ENCODE results near the gene BEND4.
"Not testable (repeated sequence)": the region's sequence is repeated elsewhere in the genome, so short reads cannot be mapped to it uniquely, and the experiment has no call there.

BEND4 gene

GRCh38 chr4:42152507-42153504 lies at the start of gene BEND4:
Gene BEND4, minus strand, starts transcription at chr4:42152655. Its CDS starts 512 bp downstream, at chr4:42152143.
- Mint-ChIP-seq H3K9me3 (no peaks in the 10 kb centered on the region), H3K4me3 (peak within 1 kb of the TSS; percentile 98), H3K36me3 (peaks cover 3% of the 10 kb centered on the region), H3K27me3 (peaks cover 11% of the 10 kb centered on the region), H3K27ac (peak within 1 kb of the TSS; percentile 59), H3K4me1 (peaks cover 28% of the 10 kb centered on the region)
- peak; percentile 29 for ATAC-seq (ENCODE audit: low read depth)
- peak in 1 of 2 donors; percentile 36 for DNase-seq (ENCODE audit: low spot score in 2 of 2)

GRCh38 chr4:42197341-42197740 lies 44.9 kb upstream of the BEND4 start:
- peaks cover 2% of the 10 kb centered on the region for H3K36me3 Mint-ChIP-seq
- H3K4me1 Mint-ChIP-seq: no peaks in the 10 kb centered on the region
- H3K4me3 Mint-ChIP-seq: no peak overlapping the region
- ATAC-seq (ENCODE audit: low read depth) (no peak), DNase-seq (ENCODE audit: low spot score in 2 of 2) (no peak)
- H3K27me3 Mint-ChIP-seq: peaks cover 1% of the 10 kb centered on the region
- H3K27ac Mint-ChIP-seq: no peak overlapping the region
- H3K9me3 Mint-ChIP-seq: peaks cover 1% of the 10 kb centered on the region

GRCh38 chr4:42172921-42173320 lies 20.5 kb upstream of the BEND4 start:
- Mint-ChIP-seq H3K27ac (no peak overlapping the region), H3K27me3 (peaks cover 5% of the 10 kb centered on the region), H3K4me1 (no peaks in the 10 kb centered on the region), H3K36me3 (peaks cover 3% of the 10 kb centered on the region), H3K4me3 (no peak overlapping the region), H3K9me3 (peaks cover 2% of the 10 kb centered on the region)
- ATAC-seq (ENCODE audit: low read depth) (no peak), DNase-seq (ENCODE audit: low spot score in 2 of 2) (no peak)

GRCh38 chr4:42172128-42172790 lies 19.8 kb upstream of the BEND4 start:
- ATAC-seq (ENCODE audit: low read depth) (no peak), DNase-seq (ENCODE audit: low spot score in 2 of 2) (no peak)
- Mint-ChIP-seq H3K4me1 (peaks cover 3% of the 10 kb centered on the region), H3K27ac (no peak overlapping the region), H3K36me3 (no peaks in the 10 kb centered on the region), H3K4me3 (no peak overlapping the region), H3K9me3 (no peaks in the 10 kb centered on the region), H3K27me3 (peaks cover 5% of the 10 kb centered on the region)

- peaks cover 3% of the 10 kb centered on the region for H3K36me3 Mint-ChIP-seq
- peaks cover 5% of the 10 kb centered on the region for H3K27me3 Mint-ChIP-seq
- ATAC-seq (ENCODE audit: low read depth) (peak; percentile 96), DNase-seq (ENCODE audit: low spot score in 2 of 2) (no peak)
- peak overlapping the region; percentile 37 for H3K4me3 Mint-ChIP-seq
- H3K9me3 Mint-ChIP-seq: peaks cover 4% of the 10 kb centered on the region
- peaks cover 3% of the 10 kb centered on the region for H3K4me1 Mint-ChIP-seq
- no peak overlapping the region for H3K27ac Mint-ChIP-seq
These were observed 15.3 kb upstream of the BEND4 start for GRCh38 chr4:42167709-42168108.

GRCh38 chr4:42166186-42166585 lies 13.7 kb upstream of the BEND4 start:
- not testable (repeated sequence) for DNase-seq (ENCODE audit: low spot score in 2 of 2); H3K27ac Mint-ChIP-seq; H3K9me3 Mint-ChIP-seq; H3K36me3 Mint-ChIP-seq; H3K4me1 Mint-ChIP-seq; H3K4me3 Mint-ChIP-seq; ATAC-seq (ENCODE audit: low read depth); H3K27me3 Mint-ChIP-seq

- Mint-ChIP-seq H3K9me3 (peaks cover 4% of the 10 kb centered on the region), H3K27ac (no peak overlapping the region), H3K4me3 (no peak overlapping the region), H3K4me1 (no peaks in the 10 kb centered on the region), H3K36me3 (peaks cover 3% of the 10 kb centered on the region), H3K27me3 (no peaks in the 10 kb centered on the region)
- ATAC-seq (ENCODE audit: low read depth) (no peak), DNase-seq (ENCODE audit: low spot score in 2 of 2) (no peak)
These were observed 7.0 kb upstream of the BEND4 start for GRCh38 chr4:42159271-42160001.

GRCh38 chr4:42151568-42152506 lies 618 bp downstream of the BEND4 start:
- peaks cover 28% of the 10 kb centered on the region for H3K4me1 Mint-ChIP-seq
- ATAC-seq (ENCODE audit: low read depth) (peak; percentile 68), DNase-seq (ENCODE audit: low spot score in 2 of 2) (peak; percentile 56 to 67)
- peaks cover 11% of the 10 kb centered on the region for H3K27me3 Mint-ChIP-seq
- no peaks in the 10 kb centered on the region for H3K9me3 Mint-ChIP-seq
- H3K4me3 Mint-ChIP-seq: peak overlapping the region; percentile 98
- peaks cover 3% of the 10 kb centered on the region for H3K36me3 Mint-ChIP-seq
- H3K27ac Mint-ChIP-seq: peak overlapping the region; percentile 59

- peaks cover 3% of the 10 kb centered on the region for H3K36me3 Mint-ChIP-seq
- H3K4me3 Mint-ChIP-seq: peak overlapping the region; percentile 98
- peaks cover 28% of the 10 kb centered on the region for H3K4me1 Mint-ChIP-seq
- peak; percentile 37 to 43 for DNase-seq (ENCODE audit: low spot score in 2 of 2)
- H3K27me3 Mint-ChIP-seq: peaks cover 11% of the 10 kb centered on the region
- no peaks in the 10 kb centered on the region for H3K9me3 Mint-ChIP-seq
- peak overlapping the region; percentile 59 for H3K27ac Mint-ChIP-seq
- peak; percentile 59 for ATAC-seq (ENCODE audit: low read depth)
These were observed 1.5 kb downstream of the BEND4 start for GRCh38 chr4:42150653-42151567.

GRCh38 chr4:42149004-42149403 lies 3.5 kb downstream of the BEND4 start:
- DNase-seq (ENCODE audit: low spot score in 2 of 2): no peak
- H3K4me1 Mint-ChIP-seq: peaks cover 28% of the 10 kb centered on the region
- H3K36me3 Mint-ChIP-seq: peaks cover 3% of the 10 kb centered on the region
- peaks cover 11% of the 10 kb centered on the region for H3K27me3 Mint-ChIP-seq
- ATAC-seq (ENCODE audit: low read depth): no peak
- H3K27ac Mint-ChIP-seq: no peak overlapping the region
- H3K4me3 Mint-ChIP-seq: no peak overlapping the region
- no peaks in the 10 kb centered on the region for H3K9me3 Mint-ChIP-seq

- no peak for ATAC-seq (ENCODE audit: low read depth)
These were observed 4.0 kb downstream of the BEND4 start for GRCh38 chr4:42148425-42148824.

GRCh38 chr4:42144028-42144427 lies 8.4 kb downstream of the BEND4 start:
- H3K4me3 Mint-ChIP-seq: no peak overlapping the region
- peaks cover 2% of the 10 kb centered on the region for H3K36me3 Mint-ChIP-seq
- peaks cover 5% of the 10 kb centered on the region for H3K4me1 Mint-ChIP-seq

More at GRCh38 chr4:42148425-42148824, 4.0 kb downstream of the BEND4 start:
- Mint-ChIP-seq H3K27ac (no peak overlapping the region), H3K4me3 (no peak overlapping the region), H3K27me3 (peaks cover 8% of the 10 kb centered on the region), H3K36me3 (peaks cover 3% of the 10 kb centered on the region), H3K4me1 (peaks cover 24% of the 10 kb centered on the region), H3K9me3 (no peaks in the 10 kb centered on the region)
- no peak for DNase-seq (ENCODE audit: low spot score in 2 of 2)

More at GRCh38 chr4:42144028-42144427, 8.4 kb downstream of the BEND4 start:
- DNase-seq (ENCODE audit: low spot score in 2 of 2) (no peak), ATAC-seq (ENCODE audit: low read depth) (no peak)
- H3K27ac Mint-ChIP-seq: no peak overlapping the region
- no peaks in the 10 kb centered on the region for H3K9me3 Mint-ChIP-seq
- peaks cover 1% of the 10 kb centered on the region for H3K27me3 Mint-ChIP-seq
